SW480 (cell line): ENCODE data around the gene SCGB2A2.

ENCODE experiments used
- DNase-seq: peaks from one replicate; pipeline ENCODE4 v3.0.0-alpha.2; 2016; ENCODE audit warnings: low spot score

SCGB2A2 gene

DNA sequence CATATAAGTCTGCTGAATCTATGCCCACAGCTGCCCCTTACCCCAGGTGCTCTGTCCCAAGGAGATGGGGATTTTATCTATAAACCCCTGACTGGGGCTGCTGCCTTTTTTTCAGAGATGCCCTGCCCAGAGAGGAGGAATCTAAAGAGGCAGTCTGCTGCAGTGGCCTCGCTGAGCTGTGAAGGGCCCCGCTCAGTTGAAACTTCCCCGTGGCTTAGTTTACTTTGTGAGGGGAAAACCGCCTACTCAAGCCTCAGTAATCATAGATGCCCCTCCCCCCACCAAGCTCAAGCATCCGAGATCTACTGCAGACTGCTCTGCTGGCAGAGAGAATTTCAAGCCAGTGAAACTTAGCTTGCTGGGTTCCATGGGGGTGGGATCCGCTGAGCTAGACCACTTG, 36.3 kb downstream of the SCGB2A2 start:
- no peak for DNase-seq

DNA sequence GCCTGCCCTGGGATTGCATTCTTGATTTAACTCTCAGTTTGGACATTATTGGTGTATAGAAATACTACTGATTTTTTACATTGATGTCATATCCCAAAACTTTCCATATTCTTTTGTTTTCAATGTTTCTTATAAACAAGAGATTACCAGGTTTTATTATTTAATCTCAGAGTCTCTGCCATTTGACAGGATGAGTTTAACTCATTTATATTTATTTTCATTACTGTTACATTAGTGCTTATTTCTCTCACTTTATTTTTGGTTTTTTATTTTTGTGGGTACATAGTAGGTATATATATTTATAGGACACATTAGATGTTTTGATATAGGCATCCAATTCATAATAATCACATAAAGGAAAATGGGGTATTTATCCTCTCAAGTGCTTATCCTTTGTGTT, 38.0 kb downstream of the SCGB2A2 start:
- no peak for DNase-seq

DNA sequence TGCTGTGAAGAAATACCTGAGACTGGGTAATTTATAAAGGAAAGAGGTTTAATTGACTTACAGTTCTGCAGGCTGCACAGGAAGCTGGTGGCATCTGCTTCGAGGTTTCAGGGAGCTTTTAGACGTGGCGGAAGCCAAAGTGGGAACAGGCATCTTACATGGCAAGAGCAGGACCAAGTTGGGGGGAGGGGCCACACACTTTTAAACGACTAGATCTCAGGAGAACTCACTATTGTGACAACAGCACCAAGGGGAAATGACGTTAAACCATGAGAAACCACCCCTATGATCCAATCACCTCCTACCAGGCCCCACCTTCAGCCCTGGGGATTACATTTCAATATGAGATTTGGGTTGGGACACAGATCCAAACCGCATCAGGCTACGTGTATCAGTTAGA, 40.0 kb downstream of the SCGB2A2 start:
- no peak for DNase-seq

DNA sequence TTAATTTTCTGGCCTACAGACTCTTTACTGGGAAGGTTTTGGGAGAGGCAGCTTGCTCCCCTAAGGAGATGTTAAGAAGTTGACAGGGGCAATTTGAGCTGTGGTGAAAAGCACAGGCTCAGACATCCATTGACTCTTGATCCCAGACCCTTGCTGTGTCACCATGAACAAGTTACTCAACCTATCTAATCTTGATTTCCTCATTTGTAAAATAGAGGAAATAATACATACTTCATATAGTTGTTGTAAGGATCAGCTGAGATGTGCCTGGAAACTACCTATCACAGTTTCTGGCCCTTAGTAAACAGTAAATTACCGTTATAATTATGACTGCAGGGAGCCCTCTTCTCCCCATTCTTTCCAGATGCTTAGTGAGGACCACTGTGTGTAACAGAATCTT, 45.5 kb downstream of the SCGB2A2 start:
- DNase-seq = no peak

DNA sequence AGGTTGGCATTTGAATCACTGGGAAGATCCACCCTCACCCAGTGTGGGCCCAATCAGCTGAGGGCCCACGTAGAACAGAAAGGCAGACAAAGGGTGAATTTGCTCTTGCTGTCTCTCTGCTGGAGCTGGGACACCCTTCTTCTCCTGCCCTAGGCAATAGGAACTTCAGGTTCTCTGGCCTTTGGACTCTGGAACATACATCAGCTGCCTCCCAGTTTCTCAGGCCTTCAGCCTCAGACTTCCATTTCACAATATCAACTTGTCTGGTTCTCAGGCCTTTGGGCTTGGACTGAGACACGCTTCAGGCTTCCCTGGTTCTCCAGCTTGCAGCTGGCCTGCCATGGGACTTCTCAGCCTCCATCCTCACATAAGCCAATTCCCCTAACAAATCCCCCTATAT, 52.6 kb downstream of the SCGB2A2 start:
- no peak for DNase-seq
